WTC11 (cell line): ENCODE results near the gene HPS3. TPM values are rescaled to one million over a fixed set of nuclear protein-coding genes. Genes with fewer than 3 reads are reported as not detected.
A peak's percentile ranks its signal among the peaks of the same experiment; 100 is the strongest.

ENCODE experiments used
- ATAC-seq: fragments of 200-7000 bp; cut with Tn5 transposase; 2 replicates; pipeline ENCODE4 v1.10.0; 2021; ENCODE audit warnings: mild to moderate bottlenecking, moderate library complexity
- CTCF ChIA-PET: fragments of 300-600 bp; sonication (Branson Sonifier 250); formaldehyde crosslinking; loops from one replicate; lab custom pipeline; 2021; ENCODE audit warnings: antibody characterized with exemption; lab: Charles Lee
- POLR2A ChIA-PET: fragments of 350-600 bp; sonication (Branson Sonifier 250); formaldehyde crosslinking; loops from one replicate; lab custom pipeline; 2021; ENCODE audit warnings: antibody characterized with exemption; lab: Charles Lee
- DNase-seq: peaks from one replicate; pipeline ENCODE4 v3.0.0; 2021; ENCODE audit warnings: low spot score
- H3K27ac Mint-ChIP-seq: 2 replicates; pipeline ENCODE4 v1.8.0; 2021; ENCODE audit warnings: mixed read lengths
- H3K27me3 Mint-ChIP-seq: 2 replicates; pipeline ENCODE4 v1.8.0; 2021; ENCODE audit warnings: low read depth, mild to moderate bottlenecking, moderate library complexity, mixed read lengths
- H3K36me3 Mint-ChIP-seq: 2 replicates; pipeline ENCODE4 v1.8.0; 2021; ENCODE audit warnings: mixed read lengths
- H3K4me1 Mint-ChIP-seq: 2 replicates; pipeline ENCODE4 v1.8.0; 2022; ENCODE audit warnings: mixed read lengths
- H3K4me3 Mint-ChIP-seq: 2 replicates; pipeline ENCODE4 v1.8.0; 2021; ENCODE audit warnings: mild to moderate bottlenecking, moderate library complexity, mixed read lengths
- H3K9me3 Mint-ChIP-seq: 2 replicates; pipeline ENCODE4 v1.8.0; 2021; ENCODE audit warnings: mixed read lengths
- ATF3 ChIP-seq: sonication (generic); formaldehyde crosslinking; conservative IDR thresholded peaks from 2 replicates; pipeline ENCODE4 v1.8.1; 2022; ENCODE audit warnings: mild to moderate bottlenecking, missing genetic modification reagents
- ATF6 ChIP-seq: sonication (generic); formaldehyde crosslinking; IDR thresholded peaks from 2 replicates; pipeline ENCODE4 v1.8.1; 2023; ENCODE audit warnings: mild to moderate bottlenecking, missing genetic modification reagents
- CREB1 ChIP-seq: sonication (generic); formaldehyde crosslinking; IDR thresholded peaks from 2 replicates; pipeline ENCODE4 v1.8.0; 2023; ENCODE audit warnings: mild to moderate bottlenecking, missing genetic modification reagents
- CREM ChIP-seq: sonication (generic); formaldehyde crosslinking; IDR thresholded peaks from 2 replicates; pipeline ENCODE4 v1.8.1; 2022; ENCODE audit warnings: mild to moderate bottlenecking, missing genetic modification reagents, moderate library complexity
- CTCF ChIP-seq: fragments of 200-600 bp; IDR thresholded peaks from 2 replicates; pipeline ENCODE4 v1.8.0; 2022; ENCODE audit warnings: antibody characterized with exemption
- HMGA2 ChIP-seq: fragments of 250-450 bp; sonication (Bioruptor Pico); IDR thresholded peaks from 2 replicates; pipeline ENCODE4 v1.4.0; 2021; ENCODE audit warnings: mild to moderate bottlenecking, moderate library complexity
- HMGXB4 ChIP-seq: sonication (generic); formaldehyde crosslinking; IDR thresholded peaks from 2 replicates; pipeline ENCODE4 v1.8.1; 2023; ENCODE audit warnings: mild to moderate bottlenecking, moderate library complexity, missing genetic modification reagents
- IRF2 ChIP-seq: sonication (generic); formaldehyde crosslinking; IDR thresholded peaks from 2 replicates; pipeline ENCODE4 v1.8.0; 2022; ENCODE audit warnings: low read depth, missing genetic modification reagents, borderline replicate concordance
- MXD4 ChIP-seq: fragments of 250-450 bp; sonication (Bioruptor Pico); IDR thresholded peaks from 2 replicates; pipeline ENCODE4 v1.8.0; 2021; ENCODE audit warnings: mild to moderate bottlenecking, moderate library complexity, borderline replicate concordance
- MYBL2 ChIP-seq: sonication (generic); formaldehyde crosslinking; IDR thresholded peaks from 2 replicates; pipeline ENCODE4 v1.8.1; 2023; ENCODE audit warnings: mild to moderate bottlenecking, moderate library complexity, missing genetic modification reagents
- NR1H2 ChIP-seq: sonication (generic); formaldehyde crosslinking; IDR thresholded peaks from 2 replicates; pipeline ENCODE4 v1.9.0; 2021; ENCODE audit warnings: mild to moderate bottlenecking, moderate library complexity, missing genetic modification reagents
- PRRX2 ChIP-seq: fragments of 250-450 bp; sonication (Bioruptor Pico); IDR thresholded peaks from 2 replicates; pipeline ENCODE4 v1.8.0; 2021; ENCODE audit warnings: mild to moderate bottlenecking
- SOX15 ChIP-seq: fragments of 250-450 bp; sonication (Bioruptor Pico); IDR thresholded peaks from 2 replicates; pipeline ENCODE4 v1.9.0; 2021; ENCODE audit warnings: mild to moderate bottlenecking
- SP1 ChIP-seq: sonication (generic); formaldehyde crosslinking; conservative IDR thresholded peaks from 2 replicates; pipeline ENCODE4 v1.8.1; 2022; ENCODE audit warnings: missing genetic modification reagents
- USF1 ChIP-seq: sonication (generic); formaldehyde crosslinking; IDR thresholded peaks from 2 replicates; pipeline ENCODE4 v1.8.0; 2022; ENCODE audit warnings: mild to moderate bottlenecking, missing genetic modification reagents
- ZNF281 ChIP-seq: sonication (generic); formaldehyde crosslinking; IDR thresholded peaks from 2 replicates; pipeline ENCODE4 v1.8.0; 2023; ENCODE audit warnings: mild to moderate bottlenecking, missing genetic modification reagents
- ZNF396 ChIP-seq: fragments of 250-450 bp; sonication (Bioruptor Pico); IDR thresholded peaks from 2 replicates; pipeline ENCODE4 v1.8.0; 2021; ENCODE audit warnings: mild to moderate bottlenecking, moderate library complexity, borderline replicate concordance
- ZNF423 ChIP-seq: fragments of 250-450 bp; sonication (Bioruptor Pico); IDR thresholded peaks from 2 replicates; pipeline ENCODE4 v2.1.2; 2022; ENCODE audit warnings: mild to moderate bottlenecking, moderate library complexity
- ZNF512 ChIP-seq: sonication (generic); formaldehyde crosslinking; IDR thresholded peaks from 2 replicates; pipeline ENCODE4 v1.8.1; 2022; ENCODE audit warnings: missing genetic modification reagents, borderline replicate concordance
- total RNA-seq: library from RNA; stranded (reverse); gene quantifications from 3 replicates; pipeline ENCODE4 v1.2.3, GENCODE V29; 2021

Gene HPS3
- total RNA-seq, 1 experiment from 2014 or later: 51.3 TPM

GRCh38 chr3:149153402-149153801, 24.0 kb downstream of the HPS3 start:
- Mint-ChIP-seq H3K27me3 (no peaks in the 10 kb centered on the region), H3K27ac (peak overlapping the region; percentile 95), H3K4me3 (no peak overlapping the region), H3K9me3 (no peaks in the 10 kb centered on the region), H3K36me3 (peaks cover 66% of the 10 kb centered on the region), H3K4me1 (peaks cover 13% of the 10 kb centered on the region)
- ChIA-PET CTCF (no interaction called here), POLR2A (no interaction called here)
- ATAC-seq: no peak
- no peak for DNase-seq
- TF ChIP-seq CTCF (no peak), ZNF512 (no peak), ZNF396 (CRISPR knock-in tag) (no peak), MXD4 (CRISPR knock-in tag) (no peak), CREM (no peak), SP1 (CRISPR knock-in tag) (no peak), SOX15 (CRISPR knock-in tag) (no peak), ZNF281 (no peak), CREB1 (CRISPR knock-in tag) (no peak), HMGA2 (CRISPR knock-in tag) (no peak), MYBL2 (CRISPR knock-in tag) (no peak), ATF3 (CRISPR knock-in tag) (no peak), ATF6 (CRISPR knock-in tag) (no peak), NR1H2 (CRISPR knock-in tag) (no peak), HMGXB4 (CRISPR knock-in tag) (no peak)

- CTCF ChIA-PET: no interaction called here
- H3K4me1 Mint-ChIP-seq: no peaks in the 10 kb centered on the region
Measured at GRCh38 chr3:149160754-149161300, 31.4 kb downstream of the HPS3 start.

More at GRCh38 chr3:149160754-149161300, 31.4 kb downstream of the HPS3 start:
- no peak overlapping the region for H3K4me3 Mint-ChIP-seq
- no peaks in the 10 kb centered on the region for H3K27me3 Mint-ChIP-seq
- no peaks in the 10 kb centered on the region for H3K9me3 Mint-ChIP-seq
- TF ChIP-seq USF1 (CRISPR knock-in tag) (no peak), IRF2 (CRISPR knock-in tag) (no peak), PRRX2 (no peak), ZNF423 (CRISPR knock-in tag) (no peak), NR1H2 (CRISPR knock-in tag) (no peak)
- peaks cover 75% of the 10 kb centered on the region for H3K36me3 Mint-ChIP-seq
- POLR2A ChIA-PET: no interaction called here
- ATAC-seq (no peak), DNase-seq (no peak)
- H3K27ac Mint-ChIP-seq: peak overlapping the region; percentile 35; the same call in 1 of the 2 replicates
